H7 (cell line): ENCODE results near the gene SGIP1. TPM values are rescaled to one million over a fixed set of nuclear protein-coding genes. Genes with fewer than 3 reads are reported as not detected.

Experiments
- DNase-seq: peaks from one replicate; pipeline ENCODE4 v3.0.0; 2012
- H3K27me3 ChIP-seq: 2 replicates; pipeline ENCODE4 v1.6.0; 2011; ENCODE audit warnings: mild to moderate bottlenecking, low read length; ENCODE audit not compliant: control insufficient read depth, insufficient read depth
- H3K36me3 ChIP-seq: replicated peaks from 2 replicates; pipeline ENCODE4 v1.5.1; 2011; ENCODE audit warnings: low read length; ENCODE audit not compliant: control insufficient read depth, insufficient read depth
- H3K4me3 ChIP-seq: 2 replicates; pipeline ENCODE4 v1.5.1; 2011; ENCODE audit warnings: low read depth, mild to moderate bottlenecking, control low read depth, low read length, moderate library complexity; ENCODE audit not compliant: insufficient read depth
- total RNA-seq: library from RNA; depleted of rRNA; stranded (reverse); fragments of >200 nt; shearing (Covaris generic); gene quantifications from 2 replicates; pipeline ENCODE4 v1.2.3, GENCODE V29; 2014; rRNA removed

Gene SGIP1
- total RNA-seq, result 0.14 TPM in 1 of 2 replicates, not detected in the other

- Histone ChIP-seq H3K36me3 (no peaks in the 10 kb centered on the region), H3K27me3 (peaks cover 14% of the 10 kb centered on the region; the same call in 1 of the 2 replicates), H3K4me3 (peak within 1 kb of the TSS; percentile 54)
- peak; percentile 72 for DNase-seq
Observed at GRCh38 chr1:66533804-66534740, at the start of gene SGIP1. Gene SGIP1, plus strand, starts transcription at chr1:66534153. Its CDS starts 206 bp downstream, at chr1:66534359.

- no peaks in the 10 kb centered on the region for H3K27me3 ChIP-seq
- H3K36me3 ChIP-seq, result no peaks in the 10 kb centered on the region
- no peak for DNase-seq
- H3K4me3 ChIP-seq, result no peak overlapping the region
Observed at GRCh38 chr1:66489151-66489550, 44.8 kb upstream of the SGIP1 start.

- no peak overlapping the region for H3K4me3 ChIP-seq
- H3K27me3 ChIP-seq, result no peaks in the 10 kb centered on the region
- no peaks in the 10 kb centered on the region for H3K36me3 ChIP-seq
- DNase-seq, result no peak
Observed at GRCh38 chr1:66489972-66490601, 43.9 kb upstream of the SGIP1 start.

- Histone ChIP-seq H3K36me3 (no peaks in the 10 kb centered on the region), H3K4me3 (no peak overlapping the region), H3K27me3 (no peaks in the 10 kb centered on the region)
- DNase-seq, result no peak
Observed at GRCh38 chr1:66490816-66491215, 43.1 kb upstream of the SGIP1 start.

GRCh38 chr1:66492424-66492823 is 41.5 kb upstream of the SGIP1 start:
- H3K4me3 ChIP-seq, result no peak overlapping the region
- no peak for DNase-seq
- no peaks in the 10 kb centered on the region for H3K36me3 ChIP-seq
- no peaks in the 10 kb centered on the region for H3K27me3 ChIP-seq

GRCh38 chr1:66493731-66494130 is 40.2 kb upstream of the SGIP1 start:
- Histone ChIP-seq H3K36me3 (no peaks in the 10 kb centered on the region), H3K4me3 (no peak overlapping the region), H3K27me3 (no peaks in the 10 kb centered on the region)
- no peak for DNase-seq

- Histone ChIP-seq H3K27me3 (no peaks in the 10 kb centered on the region), H3K36me3 (no peaks in the 10 kb centered on the region), H3K4me3 (no peak overlapping the region)
- no peak for DNase-seq
Observed at GRCh38 chr1:66494482-66494881, 39.5 kb upstream of the SGIP1 start.

GRCh38 chr1:66495495-66495894 is 38.5 kb upstream of the SGIP1 start:
- no peaks in the 10 kb centered on the region for H3K36me3 ChIP-seq
- no peaks in the 10 kb centered on the region for H3K27me3 ChIP-seq
- no peak for DNase-seq
- H3K4me3 ChIP-seq, result no peak overlapping the region

- Histone ChIP-seq H3K4me3 (no peak overlapping the region), H3K27me3 (no peaks in the 10 kb centered on the region), H3K36me3 (no peaks in the 10 kb centered on the region)
- no peak for DNase-seq
Observed at GRCh38 chr1:66497910-66498309, 36.0 kb upstream of the SGIP1 start.

- no peak overlapping the region for H3K4me3 ChIP-seq
- no peak for DNase-seq
- no peaks in the 10 kb centered on the region for H3K36me3 ChIP-seq
- H3K27me3 ChIP-seq, result no peaks in the 10 kb centered on the region
Observed at GRCh38 chr1:66500301-66500700, 33.7 kb upstream of the SGIP1 start.

- Histone ChIP-seq H3K27me3 (no peaks in the 10 kb centered on the region), H3K36me3 (no peaks in the 10 kb centered on the region), H3K4me3 (no peak overlapping the region)
- DNase-seq, result no peak
Observed at GRCh38 chr1:66502086-66502485, 31.9 kb upstream of the SGIP1 start.

- no peak overlapping the region for H3K4me3 ChIP-seq
- H3K27me3 ChIP-seq, result no peaks in the 10 kb centered on the region
- H3K36me3 ChIP-seq, result no peaks in the 10 kb centered on the region
- DNase-seq, result peak; percentile 39
Observed at GRCh38 chr1:66503841-66504470, 30.0 kb upstream of the SGIP1 start.

- Histone ChIP-seq H3K36me3 (no peaks in the 10 kb centered on the region), H3K27me3 (no peaks in the 10 kb centered on the region), H3K4me3 (no peak overlapping the region)
- DNase-seq, result no peak
Observed at GRCh38 chr1:66505671-66506392, 28.1 kb upstream of the SGIP1 start.

- Histone ChIP-seq H3K4me3 (no peak overlapping the region), H3K36me3 (no peaks in the 10 kb centered on the region), H3K27me3 (no peaks in the 10 kb centered on the region)
- no peak for DNase-seq
Observed at GRCh38 chr1:66506393-66506687, 27.6 kb upstream of the SGIP1 start.
